ENCODE results near the gene EIF6. TPM values are rescaled to one million over a fixed set of nuclear protein-coding genes. Genes with fewer than 3 reads are reported as not detected.

The EIF6 gene
- total RNA-seq, 1 donor from 2014 or later: 271 TPM

DNA sequence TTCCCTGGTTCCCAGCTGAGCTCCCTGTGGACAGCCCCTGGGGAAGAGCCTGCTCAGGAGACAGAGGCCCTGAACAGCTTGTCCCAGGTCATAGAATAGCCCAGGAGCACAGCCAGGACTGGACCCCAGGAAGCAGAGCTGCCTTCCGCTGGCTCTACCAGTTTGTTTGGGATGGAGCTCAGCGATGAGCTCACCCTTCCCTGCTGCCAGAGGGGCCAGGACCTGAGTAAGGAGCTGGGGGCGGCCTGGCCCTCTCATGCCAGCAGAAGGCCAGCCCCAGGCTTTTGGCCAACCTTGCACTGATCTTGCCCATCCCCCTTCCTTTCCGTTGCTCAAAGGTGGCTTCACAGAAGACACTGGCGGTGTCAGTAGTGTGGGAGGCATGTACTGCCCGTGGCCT lies 24.1 kb downstream of the EIF6 start:
- no peak overlapping the region for H3K9ac ChIP-seq (ENCODE audit: low read length)
- no peak overlapping the region for H2AFZ ChIP-seq (ENCODE audit: low read depth, low read length)
- no peak for DNase-seq (ENCODE audit: low read depth)
- no peak overlapping the region for H3K27ac ChIP-seq (ENCODE audit: low read depth, low read length)
- H4K20me1 ChIP-seq (ENCODE audit: insufficient read depth, low read length): no peaks in the 10 kb centered on the region
- Mint-ChIP-seq H3K9me3 (ENCODE audit: unreplicated experiment) (no peaks in the 10 kb centered on the region), H3K27ac (ENCODE audit: unreplicated experiment) (no peak overlapping the region), H3K36me3 (ENCODE audit: low read depth, unreplicated experiment) (peaks cover 3% of the 10 kb centered on the region), H3K27me3 (ENCODE audit: low read depth, unreplicated experiment) (no peaks in the 10 kb centered on the region), H3K4me1 (ENCODE audit: low read depth, unreplicated experiment) (peaks cover 19% of the 10 kb centered on the region), H3K4me3 (ENCODE audit: unreplicated experiment) (no peak overlapping the region)
- no peak for FAIRE-seq
- no peaks in the 10 kb centered on the region for H3K79me2 ChIP-seq (ENCODE audit: insufficient read depth, low read length)
- no peaks in the 10 kb centered on the region for H3K9me3 ChIP-seq (ENCODE audit: insufficient read depth, low read depth, low read length)
- TF ChIP-seq, protein P1, sequence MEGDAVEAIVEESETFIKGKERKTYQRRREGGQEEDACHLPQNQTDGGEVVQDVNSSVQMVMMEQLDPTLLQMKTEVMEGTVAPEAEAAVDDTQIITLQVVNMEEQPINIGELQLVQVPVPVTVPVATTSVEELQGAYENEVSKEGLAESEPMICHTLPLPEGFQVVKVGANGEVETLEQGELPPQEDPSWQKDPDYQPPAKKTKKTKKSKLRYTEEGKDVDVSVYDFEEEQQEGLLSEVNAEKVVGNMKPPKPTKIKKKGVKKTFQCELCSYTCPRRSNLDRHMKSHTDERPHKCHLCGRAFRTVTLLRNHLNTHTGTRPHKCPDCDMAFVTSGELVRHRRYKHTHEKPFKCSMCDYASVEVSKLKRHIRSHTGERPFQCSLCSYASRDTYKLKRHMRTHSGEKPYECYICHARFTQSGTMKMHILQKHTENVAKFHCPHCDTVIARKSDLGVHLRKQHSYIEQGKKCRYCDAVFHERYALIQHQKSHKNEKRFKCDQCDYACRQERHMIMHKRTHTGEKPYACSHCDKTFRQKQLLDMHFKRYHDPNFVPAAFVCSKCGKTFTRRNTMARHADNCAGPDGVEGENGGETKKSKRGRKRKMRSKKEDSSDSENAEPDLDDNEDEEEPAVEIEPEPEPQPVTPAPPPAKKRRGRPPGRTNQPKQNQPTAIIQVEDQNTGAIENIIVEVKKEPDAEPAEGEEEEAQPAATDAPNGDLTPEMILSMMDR (IDR thresholded peaks at IDR 0.05; ENCODE audit: insufficient read depth, low read depth, low read length): no peak
- no peak for TF ChIP-seq EZH2 (IDR thresholded peaks at IDR 0.05; ENCODE audit: insufficient read depth, low read length)
- no peaks in the 10 kb centered on the region for H3K27me3 ChIP-seq (ENCODE audit: insufficient read depth, low read length)
- no peak overlapping the region for H3K4me3 ChIP-seq (ENCODE audit: insufficient read depth, low read depth, low read length)
- no peak overlapping the region for H3K4me2 ChIP-seq (ENCODE audit: low read length)
- peaks cover 27% of the 10 kb centered on the region for H3K4me1 ChIP-seq (ENCODE audit: insufficient read depth, low read length)
- H3K36me3 ChIP-seq (ENCODE audit: insufficient read depth, low read length): no peaks in the 10 kb centered on the region

DNA sequence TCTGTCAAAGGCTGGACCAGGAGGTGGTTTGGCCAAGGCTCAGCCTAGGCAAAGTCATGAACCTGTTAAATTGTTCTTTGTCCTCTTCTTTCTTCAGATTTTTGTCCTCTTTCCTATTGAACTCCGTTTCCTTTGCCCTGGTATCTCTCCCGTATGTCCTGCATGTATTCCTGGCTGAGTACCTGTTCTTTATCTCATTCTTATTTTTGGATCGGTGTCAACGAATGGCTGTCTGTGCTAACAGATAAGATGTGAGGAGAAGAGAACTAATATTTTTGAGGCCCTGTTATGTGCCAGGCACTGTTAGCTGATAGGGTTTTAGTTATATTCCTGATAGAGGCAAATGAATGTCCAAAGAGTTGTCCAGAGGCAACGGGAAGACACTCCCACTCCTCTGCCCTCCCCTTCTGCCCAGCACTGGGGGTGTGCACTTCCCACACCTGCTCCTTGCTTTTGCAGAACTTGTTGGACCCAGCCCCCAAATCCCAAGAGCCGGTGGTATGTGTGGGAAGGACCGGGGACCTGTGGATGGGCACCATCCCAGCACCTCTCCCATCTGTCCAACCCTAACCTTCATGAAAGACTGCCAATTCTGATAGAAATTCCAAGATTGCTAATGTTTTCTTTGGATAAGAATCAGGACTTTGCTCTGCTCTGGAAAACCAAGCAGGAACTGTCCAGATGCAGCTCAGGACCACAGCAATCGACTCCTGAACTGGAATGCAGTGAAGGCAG lies 27.2 kb downstream of the EIF6 start:
- TF ChIP-seq, protein P1 (IDR thresholded peaks at IDR 0.05; ENCODE audit: insufficient read depth, low read depth, low read length): no peak
- no peak for TF ChIP-seq EZH2 (IDR thresholded peaks at IDR 0.05; ENCODE audit: insufficient read depth, low read length)
- no peak overlapping the region for H3K27ac ChIP-seq (ENCODE audit: low read depth, low read length)
- no peak overlapping the region for H3K4me3 ChIP-seq (ENCODE audit: insufficient read depth, low read depth, low read length)
- no peaks in the 10 kb centered on the region for H3K27me3 ChIP-seq (ENCODE audit: insufficient read depth, low read length)
- H3K9me3 ChIP-seq (ENCODE audit: insufficient read depth, low read depth, low read length): no peaks in the 10 kb centered on the region
- H3K27ac Mint-ChIP-seq (ENCODE audit: unreplicated experiment): no peak overlapping the region
- H3K4me2 ChIP-seq (ENCODE audit: low read length): peak overlapping the region; percentile 11
- no peaks in the 10 kb centered on the region for H3K36me3 ChIP-seq (ENCODE audit: insufficient read depth, low read length)
- H4K20me1 ChIP-seq (ENCODE audit: insufficient read depth, low read length): no peaks in the 10 kb centered on the region
- FAIRE-seq (no peak), DNase-seq (ENCODE audit: low read depth) (peak; percentile 67)
- no peaks in the 10 kb centered on the region for H3K9me3 Mint-ChIP-seq (ENCODE audit: unreplicated experiment)
- no peaks in the 10 kb centered on the region for H3K79me2 ChIP-seq (ENCODE audit: insufficient read depth, low read length)
- peaks cover 2% of the 10 kb centered on the region for H3K27me3 Mint-ChIP-seq (ENCODE audit: low read depth, unreplicated experiment)
- peaks cover 9% of the 10 kb centered on the region for H3K36me3 Mint-ChIP-seq (ENCODE audit: low read depth, unreplicated experiment)
- peaks cover 7% of the 10 kb centered on the region for H3K4me1 Mint-ChIP-seq (ENCODE audit: low read depth, unreplicated experiment)
- H2AFZ ChIP-seq (ENCODE audit: low read depth, low read length): no peak overlapping the region
- H3K4me3 Mint-ChIP-seq (ENCODE audit: unreplicated experiment): no peak overlapping the region
- H3K9ac ChIP-seq (ENCODE audit: low read length): no peak overlapping the region
- peaks cover 14% of the 10 kb centered on the region for H3K4me1 ChIP-seq (ENCODE audit: insufficient read depth, low read length)

DNA sequence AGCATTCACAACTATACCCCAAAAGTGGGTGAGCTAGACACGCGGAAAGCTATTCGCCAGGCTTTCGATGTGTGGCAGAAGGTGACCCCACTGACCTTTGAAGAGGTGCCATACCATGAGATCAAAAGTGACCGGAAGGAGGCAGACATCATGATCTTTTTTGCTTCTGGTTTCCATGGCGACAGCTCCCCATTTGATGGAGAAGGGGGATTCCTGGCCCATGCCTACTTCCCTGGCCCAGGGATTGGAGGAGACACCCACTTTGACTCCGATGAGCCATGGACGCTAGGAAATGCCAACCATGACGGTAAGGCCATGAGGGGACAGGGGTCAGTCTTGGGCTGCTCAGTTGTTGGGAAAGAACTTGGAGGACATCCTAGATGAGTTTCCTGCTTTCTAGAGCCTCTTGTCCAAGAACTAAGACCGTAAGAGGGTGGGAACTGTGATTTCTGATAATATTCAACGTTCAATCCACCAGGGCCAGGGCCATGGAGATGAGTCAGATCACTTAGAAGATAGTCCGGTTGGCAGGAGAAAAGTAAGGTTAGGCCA lies 30.0 kb downstream of the EIF6 start:
- Mint-ChIP-seq H3K27ac (ENCODE audit: unreplicated experiment) (no peak overlapping the region), H3K36me3 (ENCODE audit: low read depth, unreplicated experiment) (peaks cover 9% of the 10 kb centered on the region), H3K27me3 (ENCODE audit: low read depth, unreplicated experiment) (peaks cover 2% of the 10 kb centered on the region), H3K9me3 (ENCODE audit: unreplicated experiment) (no peaks in the 10 kb centered on the region), H3K4me1 (ENCODE audit: low read depth, unreplicated experiment) (no peaks in the 10 kb centered on the region), H3K4me3 (ENCODE audit: unreplicated experiment) (no peak overlapping the region)
- Histone ChIP-seq H3K4me3 (ENCODE audit: insufficient read depth, low read depth, low read length) (no peak overlapping the region), H3K4me1 (ENCODE audit: insufficient read depth, low read length) (peaks cover 14% of the 10 kb centered on the region), H3K9ac (ENCODE audit: low read length) (no peak overlapping the region), H4K20me1 (ENCODE audit: insufficient read depth, low read length) (no peaks in the 10 kb centered on the region), H2AFZ (ENCODE audit: low read depth, low read length) (no peak overlapping the region), H3K27me3 (ENCODE audit: insufficient read depth, low read length) (no peaks in the 10 kb centered on the region), H3K27ac (ENCODE audit: low read depth, low read length) (no peak overlapping the region), H3K79me2 (ENCODE audit: insufficient read depth, low read length) (no peaks in the 10 kb centered on the region), H3K9me3 (ENCODE audit: insufficient read depth, low read depth, low read length) (no peaks in the 10 kb centered on the region), H3K4me2 (ENCODE audit: low read length) (no peak overlapping the region), H3K36me3 (ENCODE audit: insufficient read depth, low read length) (no peaks in the 10 kb centered on the region)
- no peak for TF ChIP-seq EZH2 (IDR thresholded peaks at IDR 0.05; ENCODE audit: insufficient read depth, low read length)
- TF ChIP-seq, protein P1 (IDR thresholded peaks at IDR 0.05; ENCODE audit: insufficient read depth, low read depth, low read length): no peak
- FAIRE-seq (no peak), DNase-seq (ENCODE audit: low read depth) (no peak)
